GOT3 (cell line): ENCODE data around the gene BARHL1.

Experiments used
- DNase-seq: peaks from one replicate; lab custom pipeline; 2025; ENCODE audit warnings: mixed read lengths; lab: John Stamatoyannopoulos, UW

BARHL1 gene

DNA sequence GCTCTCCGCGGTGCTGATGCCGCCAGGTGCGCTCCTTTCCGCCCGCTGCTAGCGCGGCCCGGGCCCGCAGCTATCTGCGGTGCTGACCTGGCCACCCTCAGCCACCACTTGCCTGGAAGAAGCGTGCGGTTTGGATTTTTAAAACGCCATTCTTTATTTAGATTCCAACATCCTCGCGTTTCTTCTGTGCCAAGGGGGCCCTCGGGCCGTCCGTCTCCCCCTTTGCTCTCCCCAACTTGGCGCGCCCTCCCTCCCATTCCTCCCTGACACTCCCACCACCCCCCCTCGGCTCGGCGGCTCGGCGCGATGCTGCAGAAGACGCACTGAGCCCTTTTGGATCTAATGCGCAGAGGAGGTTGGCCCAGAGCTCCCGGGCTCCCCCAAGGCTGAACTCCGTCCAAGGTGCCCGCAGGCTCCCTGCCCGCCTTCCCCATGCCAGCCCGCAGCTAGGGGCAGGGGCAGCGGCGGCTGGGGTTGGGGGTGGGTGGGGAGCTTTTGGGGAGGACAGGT lies at the start of gene BARHL1:
BARHL1 (plus strand) TSS at position 331 of the 510 bp plus-strand sequence. CDS start 192 bp downstream, outside the sequence.
- no peak for DNase-seq

DNA sequence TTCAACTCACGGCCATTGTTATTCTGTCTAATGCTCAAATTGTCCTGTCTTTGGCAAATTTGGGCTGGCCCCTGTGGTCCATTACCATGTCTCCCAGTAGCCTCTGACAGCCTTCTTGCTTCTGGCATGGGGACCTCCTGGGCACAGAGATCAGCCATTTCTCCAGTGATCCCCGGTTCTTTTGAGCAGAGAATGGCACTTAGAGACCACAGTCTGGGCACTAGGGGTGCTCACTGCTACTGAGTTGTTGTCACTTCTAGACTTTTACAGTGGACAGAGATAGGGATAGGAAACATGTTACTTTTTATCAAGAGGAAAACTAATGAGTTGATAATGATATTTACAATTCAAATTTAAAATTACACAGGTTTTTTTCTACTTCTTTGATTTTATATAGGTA lies 47.6 kb upstream of the BARHL1 start:
- DNase-seq, result no peak

DNA sequence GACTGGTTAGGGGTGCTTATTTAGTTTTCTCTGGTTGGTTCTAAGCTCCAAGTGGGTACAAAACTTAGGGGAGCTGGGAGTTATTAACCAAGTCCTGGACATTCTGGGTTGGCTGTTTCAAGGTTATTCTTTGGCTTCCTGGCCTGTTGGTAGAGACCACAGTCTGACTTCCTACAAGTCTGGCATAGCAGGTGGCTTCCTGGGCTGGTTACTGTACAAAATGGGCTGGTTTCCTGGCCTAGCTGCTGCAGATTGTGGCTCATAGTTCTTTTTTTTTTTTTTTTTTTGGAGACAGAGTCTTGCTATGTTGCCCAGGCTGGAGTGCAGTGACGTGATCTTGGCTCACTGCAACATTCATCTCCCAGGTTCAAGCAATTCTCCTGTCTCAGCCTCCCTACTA lies 46.3 kb upstream of the BARHL1 start:
- no peak for DNase-seq

DNA sequence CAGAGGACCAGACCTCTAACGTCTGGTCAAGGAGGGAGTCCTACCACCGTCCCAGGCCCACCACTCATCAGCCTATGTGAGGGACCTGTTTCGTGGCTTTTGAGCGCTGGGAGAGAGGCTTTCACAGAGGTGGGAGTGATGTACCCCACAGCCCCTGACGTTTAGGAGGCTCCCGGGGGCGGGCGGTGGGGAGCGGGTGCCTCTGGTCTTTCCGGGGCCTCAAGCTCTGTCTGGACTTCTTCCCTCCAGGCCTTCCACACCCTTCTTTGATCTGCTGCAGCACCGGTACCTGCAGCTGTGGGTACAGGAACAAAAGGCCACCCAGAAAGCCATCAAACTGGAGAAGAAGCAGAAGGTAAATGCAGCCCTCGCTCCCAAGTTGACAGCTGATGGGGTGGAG lies 45.1 kb upstream of the BARHL1 start:
- no peak for DNase-seq

DNA sequence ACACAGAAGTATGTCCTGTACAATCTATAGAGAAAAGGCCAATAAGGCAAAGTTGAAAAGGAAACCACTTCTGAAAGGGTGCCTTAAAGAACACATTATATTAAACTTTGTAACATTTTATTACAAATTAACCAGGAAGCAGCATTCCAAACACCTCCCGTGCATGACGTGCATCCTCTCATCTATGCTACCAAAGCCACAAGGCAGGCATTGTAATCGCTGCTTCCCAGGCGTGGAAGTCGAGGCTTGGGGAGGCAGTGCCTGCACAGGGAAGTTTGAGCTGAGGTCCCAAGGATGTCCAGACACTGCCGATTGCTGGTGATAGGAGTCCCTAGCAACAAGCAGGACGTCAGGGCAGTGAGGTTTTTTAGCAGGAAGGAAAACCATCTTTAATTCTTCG lies 44.3 kb upstream of the BARHL1 start:
- DNase-seq, result no peak

DNA sequence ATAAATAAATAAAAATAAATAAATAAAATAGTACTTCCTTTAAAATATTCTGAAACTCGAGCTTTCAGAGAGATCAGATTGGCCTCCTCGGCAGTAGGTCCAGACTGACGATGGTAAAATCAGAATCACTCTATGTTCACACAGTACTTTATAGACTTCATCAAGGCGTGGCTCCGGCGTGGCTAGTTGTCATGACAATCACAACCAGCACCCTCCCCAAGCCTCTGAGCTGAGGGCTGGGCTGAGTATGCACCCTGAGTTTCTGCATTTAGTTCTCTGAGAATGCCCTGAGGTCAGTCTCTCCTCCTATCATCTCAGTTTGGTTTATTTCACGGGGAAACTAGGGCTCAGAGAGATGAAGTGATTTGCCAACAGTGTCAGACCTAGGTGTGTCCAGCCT lies 43.3 kb upstream of the BARHL1 start:
- no peak for DNase-seq

DNA sequence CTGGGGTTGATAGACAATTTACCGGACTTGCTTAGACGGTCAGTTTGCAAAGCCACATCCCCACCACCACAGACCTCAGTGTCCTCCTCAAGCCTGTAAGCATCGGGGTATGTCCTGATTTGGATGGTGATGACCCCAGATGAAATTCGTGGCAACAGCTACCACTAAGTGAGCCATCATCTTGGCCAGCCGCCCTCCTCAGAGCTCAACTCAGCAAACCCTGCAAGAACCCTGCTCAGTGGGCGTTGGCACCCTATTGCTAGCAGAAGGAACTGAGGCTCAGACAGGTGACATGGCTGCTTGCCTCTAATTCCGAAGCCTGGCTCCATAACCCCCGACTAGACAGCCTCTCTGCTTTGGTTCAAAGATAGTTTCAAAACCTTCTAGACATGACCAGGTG lies 41.4 kb upstream of the BARHL1 start:
- no peak for DNase-seq

DNA sequence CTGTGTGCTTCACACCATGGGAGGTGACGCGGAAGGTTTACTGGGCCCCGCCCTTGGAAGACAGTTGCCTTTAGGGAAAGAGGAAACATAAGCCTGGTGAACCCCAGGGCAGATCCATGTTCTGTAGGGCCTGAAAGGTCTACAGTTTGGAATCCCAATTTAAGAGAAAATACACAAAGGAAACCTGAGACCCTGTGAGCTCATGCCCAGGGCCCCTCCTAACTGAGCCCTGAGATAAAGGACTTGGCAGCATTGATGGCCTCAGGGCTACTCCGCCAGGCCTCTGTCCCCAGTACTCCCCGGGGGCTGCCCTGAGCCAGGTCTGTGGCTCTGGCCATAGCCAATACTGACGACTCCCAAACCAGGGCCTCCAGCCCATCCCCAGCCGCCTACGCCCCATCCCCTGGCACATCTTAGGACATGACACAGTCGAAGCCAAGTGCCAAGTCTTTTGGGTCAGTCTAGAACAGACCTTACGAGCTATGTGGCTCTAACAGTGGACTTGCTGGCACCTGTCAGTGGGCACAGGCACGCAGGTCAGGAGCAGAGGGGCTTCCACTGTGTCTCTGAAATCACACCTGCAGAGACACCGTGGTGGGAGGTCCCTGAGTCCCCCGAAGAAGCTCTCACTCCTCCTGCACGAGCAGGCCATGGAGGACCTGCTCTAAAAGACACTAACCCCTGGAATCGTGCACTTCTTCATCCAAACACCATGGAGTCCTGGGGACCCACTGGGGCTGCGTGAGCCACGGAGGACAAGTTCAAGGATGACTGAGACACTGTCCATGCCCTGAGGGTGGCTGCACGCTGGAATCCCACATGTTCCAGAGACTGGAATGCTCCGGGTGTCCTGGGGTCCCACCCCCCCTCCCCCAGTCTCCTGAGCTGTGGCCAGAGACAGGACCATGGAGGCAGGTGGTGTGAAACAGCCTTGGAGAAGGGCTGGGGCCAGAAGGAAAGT lies 40.3 kb upstream of the BARHL1 start:
- DNase-seq, result no peak

DNA sequence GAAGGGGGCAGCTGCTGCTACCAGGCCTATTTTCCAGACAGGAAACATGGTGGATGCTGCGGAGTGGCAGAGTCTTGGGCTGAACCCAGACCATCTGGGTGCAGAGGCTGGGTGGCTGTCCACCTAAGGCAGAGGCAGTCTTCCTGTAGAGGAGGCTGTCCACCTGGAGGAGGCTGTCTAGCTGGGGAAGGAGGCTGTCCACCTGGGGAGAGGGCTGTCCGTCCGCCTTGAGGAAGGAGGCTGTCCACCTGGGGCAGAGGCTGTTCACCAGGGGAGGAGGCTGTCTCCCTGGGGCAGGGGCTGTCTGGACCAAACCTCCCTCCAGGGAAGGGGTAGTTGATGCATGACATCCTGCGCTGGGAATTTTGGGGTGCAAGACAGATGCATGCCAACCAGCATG lies 39.2 kb upstream of the BARHL1 start:
- no peak for DNase-seq

DNA sequence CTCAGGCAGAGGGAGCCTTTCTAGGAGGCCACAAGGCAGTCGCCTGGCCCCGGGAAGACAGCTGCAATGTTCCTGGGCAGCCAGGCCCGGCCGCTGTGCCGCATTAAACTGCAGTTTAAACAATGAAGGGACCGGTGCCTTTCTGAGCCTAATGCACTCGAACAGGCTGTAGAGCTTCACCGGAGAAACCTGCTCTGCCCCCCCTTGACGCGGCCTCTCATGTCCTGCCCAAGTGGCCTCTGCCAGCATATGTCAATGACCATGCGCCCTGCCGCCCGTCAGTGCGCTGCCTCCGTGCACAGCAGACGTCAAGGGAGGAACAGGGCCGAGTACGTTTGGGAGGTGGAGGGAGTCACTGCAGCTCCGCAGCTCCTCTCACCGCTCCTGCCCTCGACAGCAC lies 38.4 kb upstream of the BARHL1 start:
- no peak for DNase-seq

DNA sequence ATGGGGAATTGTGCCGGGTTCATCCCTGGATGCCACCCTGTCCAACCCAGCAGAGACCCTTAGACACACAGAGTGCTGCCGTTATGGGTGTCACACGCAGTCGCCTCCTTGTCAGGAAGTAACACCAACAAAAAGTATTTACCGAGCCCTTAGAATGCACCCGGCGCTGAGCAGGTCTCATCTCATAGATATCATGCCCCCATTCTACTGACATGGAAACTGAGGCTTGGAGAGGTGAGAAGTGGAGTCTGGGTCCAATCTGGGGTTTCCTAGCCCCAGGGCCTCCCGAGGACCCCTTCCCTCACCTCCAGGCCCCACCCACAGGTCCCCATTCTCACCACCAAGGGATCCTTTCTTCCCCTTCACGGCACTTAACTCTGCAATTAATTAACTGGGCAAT lies 36.8 kb upstream of the BARHL1 start:
- no peak for DNase-seq

DNA sequence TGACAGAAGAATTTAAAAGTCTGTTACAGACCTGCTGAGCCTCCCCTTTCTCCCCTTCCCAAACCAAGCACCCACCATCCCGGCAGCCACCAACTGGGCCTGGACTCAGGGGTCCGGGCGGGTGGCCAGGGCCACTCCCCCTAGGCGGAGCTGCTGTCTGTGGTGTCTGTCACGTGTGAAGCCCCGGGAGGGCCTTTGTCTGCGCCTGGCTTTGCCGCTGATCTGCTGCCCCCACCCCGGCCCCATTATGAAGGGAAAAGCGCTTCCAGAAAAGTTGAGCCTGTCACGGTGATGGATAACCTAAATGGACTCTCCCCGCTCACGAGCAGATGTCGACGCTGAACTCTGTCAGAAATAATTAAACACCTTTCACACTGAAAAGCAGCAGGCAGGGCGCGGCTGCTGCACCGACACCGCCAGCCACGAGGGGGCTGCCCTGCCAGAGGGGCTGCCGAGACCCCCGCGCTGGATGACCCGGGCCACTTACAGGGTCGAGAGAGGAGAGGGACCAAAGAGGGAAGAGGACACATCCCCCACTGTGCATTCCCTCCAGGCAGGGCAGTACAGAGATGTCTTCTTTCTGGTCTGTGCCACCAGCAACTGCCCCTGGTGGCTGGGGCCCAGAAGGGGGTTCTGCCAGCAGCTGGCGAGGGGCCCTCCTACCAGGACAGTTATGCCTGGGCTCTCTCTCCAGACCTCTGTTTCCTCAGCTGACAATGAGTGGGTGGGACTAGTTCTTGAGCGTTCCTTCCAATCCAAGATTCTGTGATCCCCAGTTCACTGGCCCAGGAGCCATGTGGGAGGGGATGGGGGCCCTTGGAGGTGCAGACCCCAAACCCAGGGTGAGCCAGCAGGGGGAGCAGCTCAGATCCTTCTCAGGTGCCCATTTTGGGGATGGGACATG lies 36.0 kb upstream of the BARHL1 start:
- DNase-seq, result no peak

DNA sequence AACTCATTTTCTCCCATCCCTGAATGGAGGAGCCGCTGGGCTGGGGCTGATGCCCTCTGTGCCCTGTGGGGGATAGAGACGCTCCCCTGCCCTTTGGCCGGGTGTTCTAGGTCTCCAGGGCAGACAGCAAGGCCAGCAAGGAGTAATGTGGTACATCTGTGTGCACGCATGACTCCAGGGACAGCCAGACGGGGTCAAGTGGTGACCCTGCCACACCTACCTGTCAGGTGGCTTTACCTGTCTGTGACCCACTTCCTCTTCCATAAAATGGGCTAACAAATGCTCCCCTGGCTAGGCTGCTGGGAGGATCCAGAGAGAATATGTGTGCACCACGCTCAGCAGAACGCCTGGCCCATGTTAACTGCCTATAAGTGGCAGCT lies 35.4 kb upstream of the BARHL1 start:
- DNase-seq, result no peak

DNA sequence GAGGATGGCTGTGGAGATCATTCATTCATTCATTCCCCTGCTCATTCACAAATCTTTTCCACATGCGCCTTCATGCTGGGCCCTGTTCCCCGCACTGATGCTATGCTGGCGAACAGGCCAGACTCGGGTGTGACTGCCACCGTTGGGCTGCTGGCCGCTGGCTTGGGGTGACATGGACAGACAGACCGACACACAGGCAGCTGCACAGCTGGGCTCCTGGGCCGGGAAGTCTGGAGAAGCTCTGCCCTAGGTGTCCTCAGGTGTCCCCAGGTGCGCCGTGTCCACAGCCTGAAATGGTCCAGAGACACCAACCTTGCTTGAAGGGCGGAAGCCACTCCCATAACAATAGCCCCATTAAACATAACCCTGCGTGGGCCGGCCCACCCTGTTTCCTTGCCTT lies 35.0 kb upstream of the BARHL1 start:
- no peak for DNase-seq

DNA sequence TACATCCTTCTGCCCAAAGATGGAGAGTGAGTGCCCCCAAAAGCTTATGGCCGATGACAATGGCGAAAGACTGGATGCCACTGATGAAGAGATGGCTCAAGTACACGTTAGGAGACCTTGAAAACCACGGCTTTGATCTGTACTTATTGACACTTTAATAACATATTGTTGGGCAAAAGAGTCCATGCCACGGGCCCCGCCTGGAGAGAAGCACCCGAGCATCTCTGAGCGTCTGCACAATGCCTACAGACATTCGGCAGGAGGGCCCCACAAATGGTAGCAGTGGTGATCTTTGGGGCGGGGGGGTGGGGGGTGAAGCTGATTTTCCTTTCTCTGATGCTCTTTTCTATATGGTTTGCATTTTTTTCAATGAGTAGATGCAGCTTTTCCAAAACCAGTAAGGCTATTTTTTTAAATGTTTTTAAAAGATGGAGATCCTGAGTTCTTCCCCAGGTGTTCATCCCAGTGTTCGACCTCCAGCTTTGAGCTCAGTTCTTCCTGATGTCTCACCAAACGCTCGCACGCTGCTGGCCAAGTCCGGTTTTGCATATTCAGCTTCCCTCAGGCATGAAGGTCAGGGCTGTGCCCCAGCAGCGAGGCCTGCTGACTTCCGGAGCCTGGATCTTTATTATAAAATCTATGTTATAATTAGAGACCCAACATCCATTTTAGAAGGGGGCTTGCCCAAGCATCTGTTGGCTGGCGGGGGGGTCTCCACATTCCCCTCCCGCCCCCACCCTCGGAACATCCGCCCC lies 34.3 kb upstream of the BARHL1 start:
- DNase-seq, result no peak

DNA sequence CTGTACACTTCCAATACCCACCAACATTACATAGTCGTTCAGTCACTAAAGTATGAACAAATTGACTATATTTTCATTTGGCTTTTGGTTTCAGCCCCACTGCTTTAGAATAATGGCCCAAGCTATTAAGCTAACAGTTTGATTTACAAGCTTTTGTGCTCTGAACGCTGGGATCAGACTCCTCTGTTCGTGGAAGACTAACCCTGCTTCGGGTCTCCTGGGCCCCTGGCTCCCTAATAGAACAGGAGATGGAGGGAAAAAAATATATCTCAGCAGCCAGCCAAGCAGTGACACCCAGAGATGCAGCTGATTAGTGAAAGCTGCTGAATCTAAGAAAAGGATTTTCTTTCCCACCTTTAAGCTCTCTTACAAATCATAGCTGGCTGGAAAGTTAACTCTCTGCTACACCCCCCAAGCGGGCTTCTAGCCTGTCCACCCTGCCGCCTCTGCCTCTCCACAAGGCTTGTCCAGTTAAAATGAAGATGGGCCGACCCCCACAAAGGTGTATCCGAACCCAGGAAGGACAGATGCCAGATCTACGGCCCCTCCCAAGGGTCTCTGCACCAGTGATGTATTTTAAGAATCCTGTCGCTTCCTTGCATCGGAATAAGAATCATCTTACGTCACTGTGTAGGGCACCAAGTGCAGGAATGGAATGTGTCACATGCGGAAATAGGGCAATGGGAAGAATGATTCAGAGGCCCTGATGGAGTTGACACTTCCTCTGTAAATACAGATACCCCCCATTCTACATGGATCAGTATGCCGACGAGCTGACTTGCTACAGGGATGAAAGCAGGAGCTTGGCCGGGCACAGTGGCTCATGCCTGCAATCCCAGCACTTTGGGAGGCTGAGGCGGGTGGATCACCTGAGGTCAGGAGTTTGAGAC lies 33.4 kb upstream of the BARHL1 start:
- DNase-seq, result no peak

DNA sequence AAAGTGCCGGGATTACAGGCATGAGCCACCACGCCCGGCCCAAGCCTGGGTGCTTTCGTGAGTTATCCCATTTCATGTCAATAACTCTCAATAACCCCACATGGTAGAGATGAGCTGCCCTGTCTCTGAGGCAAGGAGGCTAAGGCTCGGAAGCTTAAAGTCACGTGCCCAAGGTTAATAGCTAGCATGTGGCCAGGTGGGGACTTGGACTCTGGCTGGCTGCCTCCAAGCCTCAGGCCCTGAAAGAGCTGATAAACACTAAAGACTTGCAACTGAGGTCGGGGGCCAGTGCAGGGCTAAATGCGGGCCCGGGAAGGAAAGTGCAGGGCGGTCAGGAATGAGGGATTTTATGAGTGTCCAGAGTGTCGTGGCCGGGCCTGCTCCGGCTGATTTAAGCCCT lies 30.9 kb upstream of the BARHL1 start:
- no peak for DNase-seq

DNA sequence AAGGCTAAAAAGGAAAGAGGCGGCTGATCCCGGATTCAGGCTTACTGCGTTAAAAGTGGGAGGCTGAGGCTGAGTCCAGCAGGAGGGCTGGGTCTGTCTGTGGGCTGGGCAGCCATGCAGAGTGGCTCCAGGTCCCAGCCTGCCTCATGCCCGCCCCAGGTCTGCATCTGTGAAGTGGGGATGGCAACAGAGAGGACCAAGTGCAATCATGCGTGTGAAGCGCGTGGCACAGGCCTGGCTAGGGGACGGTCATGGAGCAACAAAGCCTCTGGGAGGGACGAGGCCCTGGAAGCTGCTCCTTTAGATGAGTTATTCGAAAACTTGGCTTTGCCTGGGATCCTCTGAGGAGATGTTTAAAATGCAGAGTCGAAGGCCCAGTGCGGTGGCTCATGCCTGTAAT lies 30.4 kb upstream of the BARHL1 start:
- no peak for DNase-seq

DNA sequence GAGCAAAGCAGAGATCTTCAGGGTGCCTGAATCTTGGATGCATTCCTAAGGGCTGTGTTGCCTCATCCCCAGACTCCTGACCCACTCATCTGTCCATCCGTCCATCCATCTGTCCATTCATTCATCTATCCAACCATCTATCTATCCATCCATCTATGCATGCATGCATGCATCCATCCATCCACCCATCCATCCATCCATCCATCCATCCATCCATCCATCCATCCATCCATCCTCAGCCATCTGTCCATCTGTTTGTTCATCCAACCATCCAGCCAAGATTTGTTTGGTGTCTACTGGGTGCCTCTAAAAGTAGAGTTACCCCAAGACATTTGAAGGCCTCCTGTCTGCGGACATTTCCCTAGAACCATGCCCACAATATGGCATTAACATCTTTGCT lies 27.7 kb upstream of the BARHL1 start:
- DNase-seq, result no peak

DNA sequence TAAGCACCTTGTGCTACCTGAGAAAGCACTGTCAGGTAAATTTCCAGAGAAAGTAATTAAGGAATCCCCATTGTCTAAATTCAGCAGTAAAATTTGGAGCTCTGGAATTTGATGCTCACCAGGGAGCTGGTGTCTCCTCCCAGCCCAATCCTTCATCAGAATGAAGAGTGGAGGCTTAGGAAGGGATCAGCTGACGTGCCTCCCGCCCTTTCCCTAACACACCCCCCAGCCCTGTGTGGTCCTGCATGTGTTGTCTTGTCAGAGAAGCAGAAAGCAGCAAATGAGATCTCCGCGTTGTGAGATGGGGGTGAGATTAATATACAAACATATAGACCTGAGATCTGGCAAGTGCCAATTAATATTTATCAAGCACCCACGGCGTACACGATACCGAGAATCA lies 26.9 kb upstream of the BARHL1 start:
- no peak for DNase-seq

DNA sequence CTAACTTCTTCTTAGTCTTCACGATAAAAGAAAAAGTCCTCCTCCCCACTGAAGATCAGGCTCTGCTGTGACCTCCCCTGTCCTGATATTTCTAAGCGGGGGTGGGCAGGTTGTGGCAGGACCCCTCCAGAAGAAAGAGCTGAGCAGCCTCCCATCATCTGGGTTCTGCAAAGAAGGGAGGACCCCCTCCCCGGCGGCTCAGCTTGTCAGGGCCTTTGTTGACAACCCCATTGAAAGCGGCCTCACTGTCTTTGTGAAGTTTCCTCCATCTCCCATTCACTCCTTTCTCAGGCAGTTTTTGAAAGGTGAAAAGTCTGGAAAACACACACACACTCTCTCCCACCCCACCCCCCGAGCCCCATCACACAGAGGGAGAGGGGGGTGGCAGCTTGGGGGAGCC lies 26.2 kb upstream of the BARHL1 start:
- DNase-seq, result no peak
